Measurements from ENCODE around the gene RPL10A. TPM values are rescaled to one million over a fixed set of nuclear protein-coding genes. Genes with fewer than 3 reads are reported as not detected.
"Not testable (repeated sequence)": the region's sequence is repeated elsewhere in the genome, so short reads cannot be mapped to it uniquely, and the experiment has no call there.

The RPL10A gene
- total and polyA plus RNA-seq, 12 donors: 680 to 1,613 (median 1,110) TPM

- Histone ChIP-seq H3K27ac (no peak overlapping the region), H3K9me3 (replicated peaks in 1 of 3) (no peaks in the 10 kb centered on the region), H3K4me1 (replicated peaks in 1 of 2) (no peaks in the 10 kb centered on the region), H3K4me3 (no peak overlapping the region), H3K27me3 (no peaks in the 10 kb centered on the region), H3K36me3 (replicated peaks in 1 of 2) (no peaks in the 10 kb centered on the region)
- TF ChIP-seq CTCF (IDR thresholded peaks at IDR 0.05): no peak
- no peak for TF ChIP-seq POLR2A (IDR thresholded peaks at IDR 0.05)
- DNase-seq: no peak
- WGBS, 4 donors: 72 to 88% (median 78%) methylated on average over 13 to 16 of the region's 16 CpGs
- intact Hi-C loops (cut with DNase I): no loop called here
Observed at GRCh38 chr6:35435074-35435837, 32.9 kb upstream of the RPL10A start.

- intact Hi-C loops (cut with DNase I): no loop called here
- DNase-seq: no peak
Observed at GRCh38 chr6:35436071-35436857, 31.9 kb upstream of the RPL10A start.

GRCh38 chr6:35438378-35439065 is 29.7 kb upstream of the RPL10A start:
- WGBS, 4 donors: 94 to 97% (median 95%) methylated on average over 6 to 7 of the region's 7 CpGs
- H3K4me1 ChIP-seq (replicated peaks in 1 of 2); H3K4me3 ChIP-seq; DNase-seq; H3K9me3 ChIP-seq (replicated peaks in 1 of 3); intact Hi-C loops (cut with DNase I); H3K27me3 ChIP-seq; H3K27ac ChIP-seq; H3K36me3 ChIP-seq (replicated peaks in 1 of 2): not testable (repeated sequence)

More at GRCh38 chr6:35436071-35436857, 31.9 kb upstream of the RPL10A start:
- no peaks in the 10 kb centered on the region for H3K4me1 ChIP-seq (replicated peaks in 1 of 2)
- no peak for TF ChIP-seq CTCF (IDR thresholded peaks at IDR 0.05)
- TF ChIP-seq POLR2A (IDR thresholded peaks at IDR 0.05): no peak
- H3K9me3 ChIP-seq (replicated peaks in 1 of 3): no peaks in the 10 kb centered on the region
- H3K27me3 ChIP-seq: no peaks in the 10 kb centered on the region
- no peak overlapping the region for H3K27ac ChIP-seq
- no peak overlapping the region for H3K4me3 ChIP-seq
- H3K36me3 ChIP-seq (replicated peaks in 1 of 2): no peaks in the 10 kb centered on the region
- WGBS, 4 donors: 81 to 89% (median 88%) methylated on average over 4 to 8 of the region's 8 CpGs

GRCh38 chr6:35439308-35439707 is 28.9 kb upstream of the RPL10A start:
- no peaks in the 10 kb centered on the region for H3K4me1 ChIP-seq (replicated peaks in 1 of 2)
- H3K9me3 ChIP-seq (replicated peaks in 1 of 3): no peaks in the 10 kb centered on the region
- H3K27ac ChIP-seq: no peak overlapping the region
- TF ChIP-seq CTCF (IDR thresholded peaks at IDR 0.05) (no peak), POLR2A (IDR thresholded peaks at IDR 0.05) (no peak)
- intact Hi-C loops (cut with DNase I): no loop called here
- no peak overlapping the region for H3K4me3 ChIP-seq
- no peak for DNase-seq
- WGBS, 4 donors: 23 to 51% (median 50%) methylated on average over 1 to 3 of the region's 3 CpGs
- H3K36me3 ChIP-seq (replicated peaks in 1 of 2): no peaks in the 10 kb centered on the region
- no peaks in the 10 kb centered on the region for H3K27me3 ChIP-seq
